IMR-90 (cell line): ENCODE measurements around the gene C10orf71. TPM values are rescaled to one million over a fixed set of nuclear protein-coding genes. Genes with fewer than 3 reads are reported as not detected.

Source experiments
- ATAC-seq: fragments of 200-7000 bp; cut with Tn5 transposase; 2 replicates; pipeline ENCODE4 v1.9.1; 2020; ENCODE audit warnings: low read depth, mild to moderate bottlenecking, moderate library complexity
- BruUV-seq: library from RNA; stranded (reverse); fragments of 400-500 nt; replicated peaks from 2 replicates; lab custom pipeline; 2021; lab: Mats Ljungman, UMichigan
- CTCF ChIA-PET: fragments of 300-600 bp; formaldehyde crosslinking; extraction: SDS; loops from one replicate; lab custom pipeline; 2021; ENCODE audit warnings: antibody characterized with exemption; lab: Yijun Ruan, JAX
- POLR2A ChIA-PET: fragments of 300-600 bp; sonication (Branson Sonifier 250); formaldehyde crosslinking; loops from one replicate; lab custom pipeline; 2022; ENCODE audit warnings: antibody characterized with exemption; ENCODE audit not compliant: unreplicated experiment; lab: Charles Lee
- DNase-seq: peaks from one replicate; pipeline ENCODE4 v3.0.0; 2013
- H2AFZ ChIP-seq: replicated peaks from 2 replicates; pipeline ENCODE3; 2013; ENCODE audit warnings: low read length, mild to moderate bottlenecking; ENCODE audit not compliant: poor library complexity
- H2AK5ac ChIP-seq: 2 replicates; pipeline ENCODE4 v1.6.1; 2013; ENCODE audit warnings: low read depth, low read length, inconsistent platforms
- H2AK9ac ChIP-seq: replicated peaks from 2 replicates; pipeline ENCODE3; 2013; ENCODE audit warnings: mild to moderate bottlenecking, low read depth, low read length, moderate library complexity; ENCODE audit not compliant: poor library complexity
- H2BK120ac ChIP-seq: 2 replicates; pipeline ENCODE4 v1.6.1; 2013; ENCODE audit warnings: low read depth, low read length, inconsistent platforms
- H2BK15ac ChIP-seq: 3 replicates; pipeline ENCODE4 v1.6.1; 2013; ENCODE audit warnings: low read depth, low read length, inconsistent platforms
- H2BK20ac ChIP-seq: 2 replicates; pipeline ENCODE4 v1.6.1; 2013; ENCODE audit warnings: low read depth, mild to moderate bottlenecking, inconsistent platforms, low read length, moderate library complexity
- H2BK5ac ChIP-seq: 2 replicates; pipeline ENCODE4 v1.6.1; 2013; ENCODE audit warnings: mild to moderate bottlenecking, low read depth, low read length, inconsistent platforms; ENCODE audit not compliant: poor library complexity, severe bottlenecking
- H3K14ac ChIP-seq: replicated peaks from 2 replicates; pipeline ENCODE4 v1.6.1; 2013; ENCODE audit warnings: low read depth, low read length, inconsistent platforms
- H3K18ac ChIP-seq: 2 replicates; pipeline ENCODE4 v1.6.1; 2013; ENCODE audit warnings: low read depth, low read length, control low read depth
- H3K23ac ChIP-seq: 2 replicates; pipeline ENCODE4 v1.6.1; 2013; ENCODE audit warnings: low read depth, low read length, inconsistent platforms
- H3K27ac ChIP-seq: 2 replicates; pipeline ENCODE4 v1.5.1; 2013; ENCODE audit warnings: mild to moderate bottlenecking, control low read depth, low read length; ENCODE audit not compliant: insufficient read depth
- H3K27me3 ChIP-seq: 2 replicates; pipeline ENCODE4 v1.6.1; 2013; ENCODE audit warnings: low read length; ENCODE audit not compliant: control insufficient read depth, insufficient read depth
- H3K36me3 ChIP-seq: 2 replicates; pipeline ENCODE4 v1.6.1; 2013; ENCODE audit warnings: low read length, mixed read lengths; ENCODE audit not compliant: control insufficient read depth, insufficient read depth
- H3K4ac ChIP-seq: 2 replicates; pipeline ENCODE4 v1.6.1; 2013; ENCODE audit warnings: low read depth, low read length, inconsistent platforms
- H3K4me1 ChIP-seq: 2 replicates; pipeline ENCODE4 v1.6.1; 2013; ENCODE audit warnings: low read length, mixed read lengths; ENCODE audit not compliant: control insufficient read depth, insufficient read depth
- H3K4me2 ChIP-seq: 2 replicates; pipeline ENCODE4 v1.6.1; 2013; ENCODE audit warnings: low read depth, mild to moderate bottlenecking, control low read depth, low read length, moderate library complexity
- H3K4me3 ChIP-seq: 2 replicates; pipeline ENCODE4 v1.5.1; 2013; ENCODE audit warnings: low read depth, mild to moderate bottlenecking, control low read depth, low read length, moderate library complexity; ENCODE audit not compliant: insufficient read depth
- H3K56ac ChIP-seq: 2 replicates; pipeline ENCODE4 v1.6.1; 2013; ENCODE audit warnings: low read length, inconsistent platforms; ENCODE audit not compliant: insufficient read depth; ENCODE audit errors: extremely low read depth
- H3K79me1 ChIP-seq, 2 experiments: 2 replicates each; pipeline ENCODE4 v1.6.1; 2013; ENCODE audit warnings: low read length in 2 of 2, inconsistent platforms in 1 of 2, low read depth in 1 of 2
- H3K9ac ChIP-seq: 2 replicates; pipeline ENCODE4 v1.6.1; 2013; ENCODE audit warnings: low read depth, low read length, control low read depth
- H3K9me1 ChIP-seq: 2 replicates; pipeline ENCODE4 v1.6.1; 2013; ENCODE audit warnings: low read length, inconsistent platforms; ENCODE audit not compliant: insufficient read depth
- H3K9me3 ChIP-seq: 2 replicates; pipeline ENCODE4 v1.6.1; 2013; ENCODE audit warnings: low read length; ENCODE audit not compliant: control insufficient read depth, insufficient read depth
- H4K20me1 ChIP-seq: 2 replicates; pipeline ENCODE4 v1.6.1; 2013; ENCODE audit warnings: low read length, inconsistent platforms; ENCODE audit not compliant: insufficient read depth
- H4K5ac ChIP-seq: 2 replicates; pipeline ENCODE4 v1.6.1; 2013; ENCODE audit warnings: mild to moderate bottlenecking, low read depth, low read length, control low read depth
- H4K8ac ChIP-seq, 2 experiments: 2 replicates each; pipeline ENCODE4 v1.6.1; 2013; ENCODE audit warnings: low read depth in 2 of 2, low read length in 2 of 2, control low read depth in 1 of 2, inconsistent platforms in 1 of 2
- H4K91ac ChIP-seq: 2 replicates; pipeline ENCODE4 v1.6.1; 2013; ENCODE audit warnings: low read depth, low read length, inconsistent platforms; ENCODE audit not compliant: insufficient read depth
- BHLHE40 ChIP-seq: fragments of 150-350 bp; IDR thresholded peaks from 2 replicates; pipeline ENCODE4 v1.6.1; 2016; ENCODE audit warnings: mild to moderate bottlenecking, low read depth, low read length
- CHD1 ChIP-seq: IDR thresholded peaks from 2 replicates; pipeline ENCODE4 v1.6.1; 2012; ENCODE audit warnings: low read depth, low read length, improper control_type of control experiment
- MAFK ChIP-seq: IDR thresholded peaks from 2 replicates; pipeline ENCODE4 v1.6.1; 2012; ENCODE audit warnings: low read depth, low read length, improper control_type of control experiment
- MAZ ChIP-seq: IDR thresholded peaks from 2 replicates; pipeline ENCODE4 v1.6.1; 2012; ENCODE audit warnings: low read depth, mild to moderate bottlenecking, low read length, improper control_type of control experiment, moderate library complexity, borderline replicate concordance
- MXI1 ChIP-seq: IDR thresholded peaks from 2 replicates; pipeline ENCODE4 v1.6.1; 2012; ENCODE audit warnings: low read depth, mild to moderate bottlenecking, low read length, moderate library complexity, borderline replicate concordance
- POLR2A ChIP-seq: IDR thresholded peaks from 2 replicates; pipeline ENCODE4 v1.6.1; 2012; ENCODE audit warnings: mild to moderate bottlenecking, low read depth, low read length
- RCOR1 ChIP-seq: IDR thresholded peaks from 2 replicates; pipeline ENCODE4 v1.6.1; 2012; ENCODE audit warnings: mild to moderate bottlenecking, low read length, improper control_type of control experiment; ENCODE audit not compliant: insufficient replicate concordance
- SMC3 ChIP-seq: fragments of 150-350 bp; IDR thresholded peaks from 2 replicates; pipeline ENCODE4 v1.6.1; 2016; ENCODE audit warnings: low read depth, mild to moderate bottlenecking, antibody characterized with exemption, low read length, moderate library complexity
- WGBS, 2 experiments: methylation state at CpG; one replicate each; pipeline versions ENCODE4 v1.1.5 to v1.1.7; 2013; ENCODE audit warnings: missing lambda C conversion rate in 2 of 2; ENCODE audit not compliant: insufficient read length in 1 of 2; ENCODE audit errors: extremely low coverage in 2 of 2; 5-methylcytosine and 5-hydroxymethylcytosine counted together
- dilution Hi-C: fragments of 300-500 bp; cut with HindIII; formaldehyde crosslinking; loops from one replicate; pipeline ENCODE4 v1.14.3; 2018; ENCODE audit warnings: low sequenced_read_pairs; ENCODE audit not compliant: unreplicated experiment
- in situ Hi-C: fragments of 300-500 bp; cut with MboI; formaldehyde crosslinking; loops from 3 replicates; pipeline ENCODE4 v1.14.3; 2019; ENCODE audit warnings: low sequenced_read_pairs, inconsistent platforms, mixed read lengths
- intact Hi-C: fragments of 100-400 bp; cut with micrococcal nuclease; formaldehyde crosslinking; loops from 2 replicates; pipeline ENCODE4 v1.10.0; 2022
- polyA plus RNA-seq, 3 experiments: library from polyadenylated mRNA; depleted of rRNA; stranded (reverse); fragments of >200 nt; gene quantifications; 2 replicates each; pipeline ENCODE4 v1.2.3, GENCODE V29; 2012; ENCODE audit warnings: low replicate concordance in 1 of 3
- total RNA-seq: library from RNA; depleted of rRNA; stranded (reverse); fragments of >200 nt; gene quantifications from 2 replicates; pipeline ENCODE4 v1.2.3, GENCODE V29; 2012
- TF ChIP-seq, protein P1 (sequence below): conservative IDR thresholded peaks from 2 replicates; pipeline ENCODE4 v1.5.1; 2012; ENCODE audit warnings: mild to moderate bottlenecking, low read depth, low read length, improper control_type of control experiment
- TF ChIP-seq, protein P2 (sequence below): fragments of 150-350 bp; IDR thresholded peaks from 2 replicates; pipeline ENCODE4 v1.6.1; 2016; ENCODE audit warnings: low read depth, mild to moderate bottlenecking, low read length, moderate library complexity, borderline replicate concordance
- TF ChIP-seq, protein P3 (sequence below): fragments of 150-350 bp; IDR thresholded peaks from 2 replicates; pipeline ENCODE4 v1.6.1; 2017; ENCODE audit warnings: mild to moderate bottlenecking, antibody characterized with exemption, low read length, low read depth

C10orf71 gene
- total and polyA plus RNA-seq, 2 of the 4 experiments (the other 2 are of a cell fraction): not detected

DNA sequence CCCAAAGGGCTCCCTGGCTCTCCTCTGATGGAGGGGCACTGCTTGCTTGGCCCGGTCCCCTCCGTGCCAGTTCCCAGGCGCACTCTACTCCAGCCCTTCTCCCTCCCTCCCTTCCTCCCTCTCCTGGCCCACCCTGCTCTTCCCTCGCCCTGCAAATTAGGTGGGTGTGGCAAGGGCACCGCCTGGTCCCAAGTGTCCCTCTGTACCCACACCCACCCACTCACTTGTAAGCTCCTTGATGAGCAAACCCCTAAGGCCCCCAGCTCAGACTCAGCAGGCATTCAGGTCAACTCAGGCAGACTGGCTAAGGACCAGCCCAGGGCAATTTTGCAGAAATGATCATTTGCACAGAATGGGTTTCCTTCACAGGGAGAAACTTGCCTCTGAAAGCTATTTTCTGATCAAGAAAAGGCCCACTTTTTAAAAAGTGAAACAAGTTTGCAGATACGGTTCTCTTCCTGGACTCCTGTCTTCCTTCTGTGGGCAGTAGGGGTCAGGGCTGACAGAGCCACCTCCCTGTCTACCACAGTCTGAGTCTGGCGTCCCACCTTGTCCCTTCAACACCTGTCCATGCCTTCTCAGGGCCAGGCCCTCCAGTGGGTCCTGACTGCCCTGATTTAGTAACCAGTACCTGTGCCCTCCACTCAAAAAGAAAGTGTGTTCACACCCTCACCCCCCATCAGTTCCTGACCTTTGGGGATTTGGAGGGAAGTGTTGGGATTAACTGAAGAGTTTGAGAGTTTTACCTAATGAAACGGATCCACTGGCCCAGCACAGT lies 28.3 kb downstream of the C10orf71 start:
- Histone ChIP-seq H2AK5ac (no peak overlapping the region), H2AFZ (no peak overlapping the region), H3K23ac (no peak overlapping the region), H3K9me1 (no peaks in the 10 kb centered on the region), H4K8ac (no peak overlapping the region), H3K36me3 (no peaks in the 10 kb centered on the region), H3K18ac (no peak overlapping the region), H3K4me2 (no peak overlapping the region), H4K5ac (no peak overlapping the region), H2BK120ac (no peak overlapping the region), H3K79me1 (no peaks in the 10 kb centered on the region), H4K91ac (no peak overlapping the region), H3K27me3 (peaks cover 17% of the 10 kb centered on the region), H2BK20ac (no peak overlapping the region), H3K9ac (no peak overlapping the region), H3K4ac (no peak overlapping the region), H3K27ac (no peak overlapping the region), H3K4me1 (no peaks in the 10 kb centered on the region), H3K9me3 (no peaks in the 10 kb centered on the region), H2BK5ac (no peak overlapping the region), H2BK15ac (no peak overlapping the region), H3K14ac (no peak overlapping the region), H2AK9ac (no peak overlapping the region), H4K20me1 (no peaks in the 10 kb centered on the region), H3K56ac (no peak overlapping the region), H3K4me3 (no peak overlapping the region)
- DNase-seq (no peak), ATAC-seq (no peak)
- CTCF ChIA-PET: no interaction called here
- intact Hi-C loops (no loop called here), in situ Hi-C loops (no loop called here), dilution Hi-C loops (no loop called here)
- 25% methylated on average over 2 of the region's 8 CpGs; no CpG with 5 or more reads in 1 of the 2 experiments for WGBS, 2 experiments
- no TSS peak for BruUV-seq
- POLR2A ChIA-PET: no interaction called here
- TF ChIP-seq CHD1: no peak
- TF ChIP-seq, protein P1, sequence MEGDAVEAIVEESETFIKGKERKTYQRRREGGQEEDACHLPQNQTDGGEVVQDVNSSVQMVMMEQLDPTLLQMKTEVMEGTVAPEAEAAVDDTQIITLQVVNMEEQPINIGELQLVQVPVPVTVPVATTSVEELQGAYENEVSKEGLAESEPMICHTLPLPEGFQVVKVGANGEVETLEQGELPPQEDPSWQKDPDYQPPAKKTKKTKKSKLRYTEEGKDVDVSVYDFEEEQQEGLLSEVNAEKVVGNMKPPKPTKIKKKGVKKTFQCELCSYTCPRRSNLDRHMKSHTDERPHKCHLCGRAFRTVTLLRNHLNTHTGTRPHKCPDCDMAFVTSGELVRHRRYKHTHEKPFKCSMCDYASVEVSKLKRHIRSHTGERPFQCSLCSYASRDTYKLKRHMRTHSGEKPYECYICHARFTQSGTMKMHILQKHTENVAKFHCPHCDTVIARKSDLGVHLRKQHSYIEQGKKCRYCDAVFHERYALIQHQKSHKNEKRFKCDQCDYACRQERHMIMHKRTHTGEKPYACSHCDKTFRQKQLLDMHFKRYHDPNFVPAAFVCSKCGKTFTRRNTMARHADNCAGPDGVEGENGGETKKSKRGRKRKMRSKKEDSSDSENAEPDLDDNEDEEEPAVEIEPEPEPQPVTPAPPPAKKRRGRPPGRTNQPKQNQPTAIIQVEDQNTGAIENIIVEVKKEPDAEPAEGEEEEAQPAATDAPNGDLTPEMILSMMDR: no peak
- TF ChIP-seq SMC3: no peak
- TF ChIP-seq, protein P2, sequence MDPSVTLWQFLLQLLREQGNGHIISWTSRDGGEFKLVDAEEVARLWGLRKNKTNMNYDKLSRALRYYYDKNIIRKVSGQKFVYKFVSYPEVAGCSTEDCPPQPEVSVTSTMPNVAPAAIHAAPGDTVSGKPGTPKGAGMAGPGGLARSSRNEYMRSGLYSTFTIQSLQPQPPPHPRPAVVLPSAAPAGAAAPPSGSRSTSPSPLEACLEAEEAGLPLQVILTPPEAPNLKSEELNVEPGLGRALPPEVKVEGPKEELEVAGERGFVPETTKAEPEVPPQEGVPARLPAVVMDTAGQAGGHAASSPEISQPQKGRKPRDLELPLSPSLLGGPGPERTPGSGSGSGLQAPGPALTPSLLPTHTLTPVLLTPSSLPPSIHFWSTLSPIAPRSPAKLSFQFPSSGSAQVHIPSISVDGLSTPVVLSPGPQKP: no peak
- no peak for TF ChIP-seq BHLHE40
- TF ChIP-seq MAZ: no peak
- no peak for TF ChIP-seq MXI1
- TF ChIP-seq RCOR1: no peak
- no peak for TF ChIP-seq MAFK
- TF ChIP-seq, protein P3, sequence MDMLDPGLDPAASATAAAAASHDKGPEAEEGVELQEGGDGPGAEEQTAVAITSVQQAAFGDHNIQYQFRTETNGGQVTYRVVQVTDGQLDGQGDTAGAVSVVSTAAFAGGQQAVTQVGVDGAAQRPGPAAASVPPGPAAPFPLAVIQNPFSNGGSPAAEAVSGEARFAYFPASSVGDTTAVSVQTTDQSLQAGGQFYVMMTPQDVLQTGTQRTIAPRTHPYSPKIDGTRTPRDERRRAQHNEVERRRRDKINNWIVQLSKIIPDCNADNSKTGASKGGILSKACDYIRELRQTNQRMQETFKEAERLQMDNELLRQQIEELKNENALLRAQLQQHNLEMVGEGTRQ: no peak
- no peak for TF ChIP-seq POLR2A
